ENCODE data around the gene ZFP42. TPM values are rescaled to one million over a fixed set of nuclear protein-coding genes. Genes with fewer than 3 reads are reported as not detected.

The ZFP42 gene
- total and polyA plus RNA-seq, 2 donors (not counting 1 experiment from before 2014, with no cell fraction given) = not detected

DNA sequence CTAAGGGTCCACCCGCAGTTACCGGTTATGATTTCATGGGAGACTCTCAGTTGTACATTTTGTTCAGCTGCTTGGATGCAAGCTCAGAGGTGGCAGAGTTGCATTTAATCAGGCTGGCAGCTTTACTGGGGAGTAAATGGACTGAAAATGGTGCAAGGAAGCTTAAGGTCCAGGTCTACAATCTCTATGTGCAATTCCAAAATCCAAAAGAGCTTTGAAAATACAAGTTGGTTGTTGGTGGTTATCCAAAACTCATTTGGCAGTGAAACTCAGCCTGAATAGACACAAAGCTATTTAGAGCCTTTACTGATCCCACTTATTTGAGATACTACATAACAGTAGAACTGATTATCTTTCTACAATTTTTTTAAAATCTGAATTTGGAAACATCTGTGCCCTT is 11.8 kb upstream of the ZFP42 start:
- intact Hi-C loops (cut with micrococcal nuclease) = no loop called here
- peaks cover 0 to 27% (median 3%) of the 10 kb centered on the region in 3 donors for H3K9me3 ChIP-seq (ENCODE audit: control extremely low read depth in 1 of 3, control insufficient read depth in 2 of 3, insufficient read depth in 1 of 3, low read length in 2 of 3)
- ATAC-seq (ENCODE audit: low read depth) (no peak), DNase-seq (no peak)
- no peaks in the 10 kb centered on the region for H3K27me3 ChIP-seq (replicated peaks in 1 of 4; ENCODE audit: control extremely low read depth in 1 of 4, control insufficient read depth in 3 of 4, insufficient read depth in 4 of 4, low read length in 3 of 4)
- no peak overlapping the region for H3K27ac ChIP-seq (ENCODE audit: low read length in 2 of 2)
- no peak overlapping the region for H3K4me3 Mint-ChIP-seq
- no peak overlapping the region for H3K27ac Mint-ChIP-seq
- H4K20me1 ChIP-seq (ENCODE audit: control insufficient read depth, insufficient read depth, low read length, poor library complexity, severe bottlenecking) = no peaks in the 10 kb centered on the region
- no peaks in the 10 kb centered on the region for H3K4me1 Mint-ChIP-seq
- ChIA-PET POLR2A (no interaction called here), CTCF (no interaction called here)
- H3K79me2 ChIP-seq (ENCODE audit: control insufficient read depth, insufficient read depth, low read length) = no peaks in the 10 kb centered on the region
- no peak overlapping the region for H3K4me3 ChIP-seq (ENCODE audit: control extremely low read depth in 1 of 5, extremely low read depth in 1 of 5, insufficient read depth in 1 of 5, low read depth in 2 of 5, low read length in 4 of 5)
- no peak overlapping the region for H3K4me2 ChIP-seq (replicated peaks; ENCODE audit: low read depth, low read length, poor library complexity, severe bottlenecking)
- TF ChIP-seq, protein P1, sequence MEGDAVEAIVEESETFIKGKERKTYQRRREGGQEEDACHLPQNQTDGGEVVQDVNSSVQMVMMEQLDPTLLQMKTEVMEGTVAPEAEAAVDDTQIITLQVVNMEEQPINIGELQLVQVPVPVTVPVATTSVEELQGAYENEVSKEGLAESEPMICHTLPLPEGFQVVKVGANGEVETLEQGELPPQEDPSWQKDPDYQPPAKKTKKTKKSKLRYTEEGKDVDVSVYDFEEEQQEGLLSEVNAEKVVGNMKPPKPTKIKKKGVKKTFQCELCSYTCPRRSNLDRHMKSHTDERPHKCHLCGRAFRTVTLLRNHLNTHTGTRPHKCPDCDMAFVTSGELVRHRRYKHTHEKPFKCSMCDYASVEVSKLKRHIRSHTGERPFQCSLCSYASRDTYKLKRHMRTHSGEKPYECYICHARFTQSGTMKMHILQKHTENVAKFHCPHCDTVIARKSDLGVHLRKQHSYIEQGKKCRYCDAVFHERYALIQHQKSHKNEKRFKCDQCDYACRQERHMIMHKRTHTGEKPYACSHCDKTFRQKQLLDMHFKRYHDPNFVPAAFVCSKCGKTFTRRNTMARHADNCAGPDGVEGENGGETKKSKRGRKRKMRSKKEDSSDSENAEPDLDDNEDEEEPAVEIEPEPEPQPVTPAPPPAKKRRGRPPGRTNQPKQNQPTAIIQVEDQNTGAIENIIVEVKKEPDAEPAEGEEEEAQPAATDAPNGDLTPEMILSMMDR (IDR thresholded peaks at IDR 0.05) = no peak
- TF ChIP-seq EZH2 (IDR thresholded peaks at IDR 0.05; ENCODE audit: borderline replicate concordance, insufficient read depth, low read depth, low read length, poor library complexity, severe bottlenecking) = no peak
- peaks cover 12% of the 10 kb centered on the region for H3K9me3 Mint-ChIP-seq (ENCODE audit: insufficient read depth)
- no peaks in the 10 kb centered on the region for H3K27me3 Mint-ChIP-seq
- 95% methylated on average over 2 of the region's 2 CpGs for WGBS (ENCODE audit: insufficient coverage)
- H2AFZ ChIP-seq (ENCODE audit: insufficient read depth, low read depth, low read length, poor library complexity, severe bottlenecking) = no peak overlapping the region
- no peaks in the 10 kb centered on the region for H3K36me3 ChIP-seq (replicated peaks in 1 of 2; ENCODE audit: control extremely low read depth in 1 of 2, control insufficient read depth in 1 of 2, extremely low read depth in 1 of 2, insufficient read depth in 2 of 2, low read length in 1 of 2)
- H3K9ac ChIP-seq (ENCODE audit: low read length) = no peak overlapping the region
- no peaks in the 10 kb centered on the region for H3K4me1 ChIP-seq (ENCODE audit: control insufficient read depth in 2 of 2, insufficient read depth in 2 of 2, low read length in 2 of 2)

DNA sequence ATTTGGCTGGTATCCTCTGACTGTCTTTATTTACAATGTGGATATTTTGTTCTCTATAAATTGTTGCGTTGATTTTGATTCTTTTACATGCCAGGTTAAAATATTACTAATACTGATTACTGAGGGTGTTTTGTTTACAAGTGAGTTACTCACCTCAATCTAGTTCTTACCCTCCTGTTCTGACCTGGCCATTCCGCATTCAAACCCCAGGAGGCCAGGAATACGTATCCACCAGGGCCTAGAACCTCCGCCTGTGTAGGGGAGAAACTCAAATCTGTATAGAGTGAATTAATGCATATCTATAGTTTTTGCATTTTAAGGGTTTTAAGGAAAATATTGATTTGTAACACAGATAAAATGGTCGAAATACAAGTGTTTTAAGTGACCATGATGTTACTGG is 2.6 kb upstream of the ZFP42 start:
- Histone ChIP-seq H3K4me2 (replicated peaks; ENCODE audit: low read depth, low read length, poor library complexity, severe bottlenecking) (no peak overlapping the region), H3K36me3 (replicated peaks in 1 of 2; ENCODE audit: control extremely low read depth in 1 of 2, control insufficient read depth in 1 of 2, extremely low read depth in 1 of 2, insufficient read depth in 2 of 2, low read length in 1 of 2) (no peaks in the 10 kb centered on the region), H2AFZ (ENCODE audit: insufficient read depth, low read depth, low read length, poor library complexity, severe bottlenecking) (no peak overlapping the region), H4K20me1 (ENCODE audit: control insufficient read depth, insufficient read depth, low read length, poor library complexity, severe bottlenecking) (no peaks in the 10 kb centered on the region), H3K27ac (ENCODE audit: low read length in 2 of 2) (no peak overlapping the region), H3K9ac (ENCODE audit: low read length) (no peak overlapping the region), H3K79me2 (ENCODE audit: control insufficient read depth, insufficient read depth, low read length) (no peaks in the 10 kb centered on the region), H3K4me3 (ENCODE audit: control extremely low read depth in 1 of 5, extremely low read depth in 1 of 5, insufficient read depth in 1 of 5, low read depth in 2 of 5, low read length in 4 of 5) (no peak overlapping the region), H3K27me3 (replicated peaks in 1 of 4; ENCODE audit: control extremely low read depth in 1 of 4, control insufficient read depth in 3 of 4, insufficient read depth in 4 of 4, low read length in 3 of 4) (peaks cover 0 to 3% (median 0%) of the 10 kb centered on the region in 4 experiments), H3K9me3 (ENCODE audit: control extremely low read depth in 1 of 3, control insufficient read depth in 2 of 3, insufficient read depth in 1 of 3, low read length in 2 of 3) (peaks cover 0 to 38% (median 2%) of the 10 kb centered on the region in 3 donors), H3K4me1 (ENCODE audit: control insufficient read depth in 2 of 2, insufficient read depth in 2 of 2, low read length in 2 of 2) (no peaks in the 10 kb centered on the region)
- no peak for TF ChIP-seq EZH2 (IDR thresholded peaks at IDR 0.05; ENCODE audit: borderline replicate concordance, insufficient read depth, low read depth, low read length, poor library complexity, severe bottlenecking)
- TF ChIP-seq, protein P1 (IDR thresholded peaks at IDR 0.05) = no peak
- Mint-ChIP-seq H3K27ac (no peak overlapping the region), H3K27me3 (peaks cover 3% of the 10 kb centered on the region), H3K9me3 (ENCODE audit: insufficient read depth) (peaks cover 6% of the 10 kb centered on the region), H3K4me1 (no peaks in the 10 kb centered on the region), H3K4me3 (no peak overlapping the region)
- intact Hi-C loops (cut with micrococcal nuclease) = no loop called here
- DNase-seq (no peak), ATAC-seq (ENCODE audit: low read depth) (no peak)
- WGBS (ENCODE audit: insufficient coverage) = no CpG with 5 or more reads among the region's 5 CpGs
- POLR2A ChIA-PET = no interaction called here
- CTCF ChIA-PET = no interaction called here

Data from B cell (primary cell).